Activated naive CD8-positive, alpha-beta T cell treated with anti-CD3 and anti-CD28 coated beads, Interleukin-2, amount 50 U/mL, for 16 hours (primary cell): ENCODE data around the gene EYS.
"Not testable (repeated sequence)": the region's sequence is repeated elsewhere in the genome, so short reads cannot be mapped to it uniquely, and the experiment has no call there.

Source experiments
- DNase-seq: peaks from one replicate; pipeline ENCODE4 v3.0.0-alpha.2; 2020; ENCODE audit warnings: low read depth, low spot score

The EYS gene

DNA sequence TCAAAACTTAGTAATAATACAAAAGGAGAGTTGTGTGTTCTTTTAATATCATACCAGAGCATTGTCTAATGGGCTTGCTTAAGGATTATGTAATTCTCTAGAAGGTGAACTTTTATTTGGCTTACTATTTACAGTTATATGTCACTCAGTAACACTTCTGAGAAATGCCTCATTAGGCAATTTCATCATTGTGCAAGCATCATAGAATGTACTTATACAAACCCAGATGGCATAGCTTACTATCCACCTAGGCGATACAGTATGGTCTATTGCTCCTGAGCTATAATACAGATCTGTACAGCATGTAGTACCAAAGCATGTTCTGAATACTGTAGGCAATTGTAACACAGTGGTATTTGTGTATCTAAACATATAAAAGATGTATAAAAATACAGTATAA lies 1731.3 kb downstream of the EYS start:
- DNase-seq, result no peak

GRCh38 chr6:63968650-63969049 lies 1738.4 kb downstream of the EYS start:
- no peak for DNase-seq

GRCh38 chr6:63964366-63964765 lies 1742.7 kb downstream of the EYS start:
- no peak for DNase-seq

GRCh38 chr6:63963769-63964315 lies 1743.2 kb downstream of the EYS start:
- DNase-seq, result no peak

GRCh38 chr6:63953336-63954021 lies 1753.5 kb downstream of the EYS start:
- DNase-seq, result not testable (repeated sequence)

DNA sequence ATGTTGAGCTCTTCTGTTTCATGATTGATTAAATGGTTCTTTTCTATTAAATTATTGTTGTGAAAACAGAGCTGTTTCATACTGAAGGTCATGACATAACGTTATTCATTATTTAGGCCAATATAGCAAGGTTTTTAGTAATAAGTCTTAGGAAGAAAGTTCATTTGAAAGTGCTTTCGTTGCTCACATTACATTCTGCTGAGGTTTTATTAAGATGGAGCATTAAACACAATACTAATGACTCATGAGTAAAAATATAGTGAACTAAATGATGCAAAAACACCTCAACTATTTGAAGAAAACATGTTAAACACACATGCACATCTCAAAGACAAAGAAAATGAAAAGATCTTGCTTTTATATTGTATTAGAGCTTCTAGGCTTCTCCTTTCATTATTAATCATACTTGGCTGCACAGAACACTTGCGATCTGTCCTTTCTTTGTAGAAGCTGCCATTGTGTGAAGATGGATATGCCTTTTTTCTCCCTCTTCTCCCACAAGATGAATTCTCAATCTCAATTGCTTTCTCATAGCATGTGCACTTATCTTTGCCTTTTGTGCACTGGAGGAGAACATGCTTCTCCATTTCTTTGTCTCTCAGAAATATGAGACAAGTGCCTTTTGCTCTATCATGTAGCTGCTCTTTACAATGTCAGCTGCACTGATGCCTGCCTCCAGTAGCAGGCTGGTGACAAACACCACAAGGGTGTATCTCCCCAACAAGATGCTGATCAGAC lies 1759.1 kb downstream of the EYS start:
- no peak for DNase-seq

DNA sequence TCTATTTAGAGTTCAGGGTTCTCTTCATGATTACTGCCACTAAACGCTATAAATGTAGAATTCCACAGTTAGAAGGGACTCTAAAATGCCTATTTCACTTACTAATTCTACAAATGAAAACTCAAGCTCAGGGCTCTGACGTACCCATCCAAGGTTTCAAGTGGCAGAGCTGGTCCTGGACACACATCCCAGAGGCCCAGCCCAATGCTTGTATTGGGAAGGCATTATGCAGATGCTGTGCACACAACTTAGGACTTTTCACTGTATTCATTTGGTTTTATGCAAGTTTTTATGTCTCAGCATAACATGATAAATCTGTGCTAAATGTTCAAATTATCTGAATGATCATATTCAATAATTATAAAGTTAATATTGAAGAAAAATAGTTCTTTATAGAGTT lies 1761.0 kb downstream of the EYS start:
- no peak for DNase-seq

DNA sequence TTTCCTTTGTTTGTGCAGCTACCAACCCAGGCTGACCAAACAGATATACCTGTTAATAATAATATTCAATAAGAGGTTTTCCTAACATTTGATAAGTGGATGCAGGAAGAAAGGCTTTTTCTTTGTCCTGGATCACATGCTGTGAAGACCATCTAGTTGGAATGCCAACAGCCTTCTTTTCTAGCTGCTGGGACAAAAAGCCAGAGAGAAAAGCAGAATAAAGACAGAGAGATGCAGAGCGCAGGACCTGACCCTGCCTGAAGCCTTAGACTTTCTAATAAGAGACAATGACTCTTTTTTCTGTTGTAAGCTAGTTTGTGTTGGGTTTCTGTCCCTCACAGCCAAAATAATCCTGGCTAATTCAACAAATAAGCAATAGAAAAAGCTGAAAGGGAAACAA lies 1763.2 kb downstream of the EYS start:
- no peak for DNase-seq

GRCh38 chr6:63941747-63942470 lies 1765.1 kb downstream of the EYS start:
- no peak for DNase-seq

DNA sequence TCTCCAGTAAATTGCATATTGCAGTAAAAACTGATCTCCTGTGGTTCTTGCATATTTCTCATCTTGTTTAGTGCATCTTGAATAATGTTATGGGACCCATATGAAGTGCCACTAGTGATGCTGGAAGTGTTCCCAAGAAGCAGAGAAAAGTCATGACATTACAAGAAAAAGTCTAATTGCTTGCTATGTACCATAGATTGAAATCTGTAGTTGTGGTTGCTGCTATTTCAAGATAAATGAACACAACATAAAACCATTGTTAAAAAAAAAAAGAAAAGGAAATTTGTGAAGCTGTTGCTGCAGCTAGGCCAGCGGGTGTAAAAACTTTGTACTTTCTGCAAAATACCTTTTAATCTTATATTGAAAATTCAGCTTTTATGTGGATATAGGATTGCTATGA lies 1767.0 kb downstream of the EYS start:
- DNase-seq, result no peak

DNA sequence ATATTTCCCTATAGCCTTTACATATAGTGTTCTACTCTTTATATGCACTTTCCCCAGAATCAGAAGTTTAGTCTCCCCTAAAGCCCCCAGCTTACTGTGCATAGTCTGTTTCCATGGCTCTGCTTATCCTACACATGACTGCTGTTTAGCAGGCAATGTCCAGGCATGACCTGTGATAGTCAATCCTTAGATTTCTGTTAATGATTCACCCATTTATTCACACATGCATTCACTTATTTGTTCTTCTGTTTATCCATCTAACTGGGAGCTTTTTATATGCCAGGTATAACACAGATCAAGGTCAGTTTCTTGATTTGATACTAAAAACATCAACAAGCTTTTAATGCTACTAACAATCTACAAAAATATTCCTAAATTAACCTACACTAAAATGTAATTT lies 1770.6 kb downstream of the EYS start:
- no peak for DNase-seq

GRCh38 chr6:63935732-63936131 lies 1771.3 kb downstream of the EYS start:
- no peak for DNase-seq

- not testable (repeated sequence) for DNase-seq
Observed at GRCh38 chr6:63933948-63934347, 1773.1 kb downstream of the EYS start.

DNA sequence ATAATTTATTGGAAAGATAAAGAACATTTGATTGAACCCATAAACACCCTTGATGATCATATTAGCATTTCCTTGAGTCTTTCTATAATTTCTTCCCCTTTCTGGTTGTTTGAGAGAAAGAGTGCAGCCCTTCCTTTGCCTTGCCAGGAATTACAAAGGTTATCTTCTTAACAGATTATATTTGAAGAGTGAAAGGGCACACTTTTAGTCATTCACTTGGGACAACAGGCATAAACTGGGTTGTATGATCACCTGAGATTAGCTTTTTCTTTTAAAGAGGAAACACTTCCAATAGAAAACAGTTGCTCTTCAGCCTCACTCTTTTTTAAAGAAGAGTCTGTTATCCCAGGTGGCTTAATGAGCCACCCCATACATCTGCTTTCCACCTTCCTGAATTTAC lies 1776.2 kb downstream of the EYS start:
- no peak for DNase-seq

DNA sequence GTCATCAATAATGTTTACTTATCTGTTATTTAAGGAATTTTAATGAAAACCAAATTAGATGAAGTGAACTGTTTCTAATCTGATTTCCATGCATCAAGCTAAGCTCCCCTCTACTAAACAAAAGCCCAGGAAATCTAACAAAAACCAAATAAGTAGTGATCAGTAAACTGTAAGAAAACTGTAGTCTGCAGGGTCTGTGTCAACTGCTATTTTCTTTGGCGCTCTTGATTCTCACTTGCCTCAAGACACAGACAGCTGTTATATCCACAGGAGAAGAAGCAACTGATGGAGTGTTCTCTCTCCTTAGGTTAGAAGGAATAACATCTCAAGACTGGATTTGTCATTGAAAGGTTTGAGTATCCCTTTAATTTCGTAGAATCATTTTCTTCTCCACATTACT lies 1777.9 kb downstream of the EYS start:
- no peak for DNase-seq

GRCh38 chr6:63928613-63929012 lies 1778.4 kb downstream of the EYS start:
- DNase-seq, result no peak

GRCh38 chr6:63926950-63927927 lies 1779.8 kb downstream of the EYS start:
- no peak for DNase-seq

DNA sequence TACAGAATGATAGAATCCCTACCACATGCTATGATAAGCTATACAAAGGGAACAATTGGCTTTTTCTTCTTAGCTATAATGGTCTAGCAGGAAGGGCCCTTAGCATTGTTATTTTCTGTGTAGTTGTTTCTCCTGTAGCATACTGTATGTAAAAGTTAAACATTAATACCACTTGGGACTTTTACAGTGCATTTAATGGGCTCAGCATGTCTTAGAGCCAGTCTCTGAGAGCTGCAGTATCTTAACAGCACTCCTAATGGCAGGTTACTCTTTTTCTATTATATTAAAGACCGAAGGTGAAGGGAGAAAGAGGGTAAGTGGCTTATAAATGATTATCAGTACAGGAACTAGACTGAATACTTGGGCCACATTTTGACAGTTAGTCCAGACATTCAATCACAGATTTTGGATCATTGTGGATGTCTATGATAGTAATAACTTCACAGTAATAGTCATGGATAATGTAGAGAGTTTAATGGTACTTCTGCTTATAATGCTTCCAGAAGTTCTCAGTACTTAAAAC lies 1780.7 kb downstream of the EYS start:
- DNase-seq, result no peak

DNA sequence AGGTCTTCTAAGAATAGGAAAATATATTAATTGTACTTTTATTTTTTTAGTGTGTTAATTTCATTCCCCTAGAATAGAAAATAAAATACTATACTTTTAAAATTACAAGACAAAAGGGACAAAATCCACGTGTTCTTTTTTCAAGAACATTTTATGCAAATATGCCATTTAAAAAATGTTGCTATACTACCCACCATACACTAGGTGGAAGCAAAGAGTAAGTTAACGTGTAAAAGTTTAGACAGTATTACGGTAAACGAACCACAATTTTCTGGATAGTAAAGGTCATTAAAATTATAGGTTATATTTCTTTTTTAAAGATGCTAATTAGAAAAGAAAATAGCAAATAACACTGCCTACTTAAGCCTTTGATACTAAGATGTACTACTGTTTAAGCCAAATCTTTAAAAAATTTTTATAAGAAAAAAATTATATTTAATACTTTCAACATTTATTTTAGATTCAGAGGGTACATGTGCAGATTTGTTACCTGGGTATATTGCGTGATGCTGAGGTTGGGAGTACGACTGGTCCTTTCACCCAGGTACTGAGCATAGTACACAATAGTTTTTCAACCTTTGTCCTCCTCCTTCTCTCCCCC lies 1783.8 kb downstream of the EYS start:
- no peak for DNase-seq

- DNase-seq, result no peak
Observed at GRCh38 chr6:63919556-63920110, 1787.4 kb downstream of the EYS start.
